ENCODE results near the gene SAMM50.

SAMM50 gene

GRCh38 chr22:43955040-43955882 lies at the start of gene SAMM50:
Gene SAMM50 (plus strand): TSS chr22:43955442. CDS start chr22:43955578, 136 bp downstream.
- peak; percentile 97 for DNase-seq (ENCODE audit: low spot score)

- no peak for DNase-seq (ENCODE audit: low spot score)
Measured at GRCh38 chr22:43905681-43906080, 49.6 kb upstream of the SAMM50 start.

DNA sequence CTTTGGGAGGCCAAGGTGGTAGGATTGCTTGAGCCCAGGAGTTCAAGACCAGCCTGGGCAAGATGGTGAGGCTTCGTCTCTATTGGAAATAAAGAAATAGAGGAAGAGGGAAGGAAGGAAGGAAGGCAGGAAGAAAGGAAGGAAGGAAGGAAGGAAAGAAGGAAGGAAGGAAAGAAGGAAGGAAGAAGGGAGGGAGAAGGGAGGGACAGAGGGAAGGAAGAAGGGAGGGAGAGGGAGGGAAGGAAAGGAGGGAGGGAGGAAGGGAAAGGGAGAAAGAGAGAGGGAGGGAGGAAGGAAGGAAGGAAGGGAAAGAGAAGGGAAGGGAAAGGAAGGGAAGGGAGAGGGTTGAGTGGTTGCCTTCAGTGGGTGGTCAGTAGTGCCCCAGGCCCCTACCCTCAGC lies 45.5 kb upstream of the SAMM50 start:
- no peak for DNase-seq (ENCODE audit: low spot score)

GRCh38 chr22:43910178-43910695 lies 45.0 kb upstream of the SAMM50 start:
- DNase-seq (ENCODE audit: low spot score) = no peak

DNA sequence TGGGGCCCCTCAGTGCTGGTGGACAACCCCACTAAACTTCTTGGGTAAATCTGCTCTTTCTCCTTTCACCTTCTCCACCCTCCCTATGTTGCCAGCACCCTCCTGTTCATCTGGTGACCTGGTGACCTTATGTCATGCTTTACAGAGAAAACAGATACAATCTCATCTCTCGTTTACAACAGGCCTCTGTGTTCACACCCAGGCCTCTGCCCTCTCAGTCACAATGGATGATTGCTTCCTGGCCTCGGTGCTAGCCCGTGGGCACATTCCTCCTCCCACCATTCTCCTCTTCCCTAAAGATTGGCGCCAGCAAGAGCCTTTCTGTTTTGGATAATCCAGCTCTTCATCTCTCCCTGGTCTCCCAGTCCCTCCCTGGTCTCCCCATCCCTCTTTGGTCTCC lies 43.9 kb upstream of the SAMM50 start:
- DNase-seq (ENCODE audit: low spot score) = no peak

DNA sequence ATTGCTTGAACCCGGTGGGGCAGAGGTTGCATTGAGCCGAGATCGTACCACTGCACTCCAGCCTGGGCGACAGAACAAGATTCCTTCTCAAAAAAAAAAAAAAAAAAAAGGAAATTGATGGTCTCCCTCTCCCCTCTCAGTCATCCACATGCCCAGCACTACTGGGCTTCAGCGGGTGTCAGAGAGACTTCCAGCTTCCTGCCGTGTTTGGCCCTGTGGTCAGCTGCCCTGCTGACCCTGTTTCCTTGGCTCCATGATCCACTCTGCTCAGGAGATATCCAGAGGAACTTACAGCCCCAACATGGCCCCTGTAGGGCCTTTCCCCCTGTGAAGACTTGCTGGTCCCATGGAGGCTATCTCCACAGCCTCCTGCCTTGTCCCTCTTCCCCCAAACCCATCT lies 37.7 kb upstream of the SAMM50 start:
- no peak for DNase-seq (ENCODE audit: low spot score)

DNA sequence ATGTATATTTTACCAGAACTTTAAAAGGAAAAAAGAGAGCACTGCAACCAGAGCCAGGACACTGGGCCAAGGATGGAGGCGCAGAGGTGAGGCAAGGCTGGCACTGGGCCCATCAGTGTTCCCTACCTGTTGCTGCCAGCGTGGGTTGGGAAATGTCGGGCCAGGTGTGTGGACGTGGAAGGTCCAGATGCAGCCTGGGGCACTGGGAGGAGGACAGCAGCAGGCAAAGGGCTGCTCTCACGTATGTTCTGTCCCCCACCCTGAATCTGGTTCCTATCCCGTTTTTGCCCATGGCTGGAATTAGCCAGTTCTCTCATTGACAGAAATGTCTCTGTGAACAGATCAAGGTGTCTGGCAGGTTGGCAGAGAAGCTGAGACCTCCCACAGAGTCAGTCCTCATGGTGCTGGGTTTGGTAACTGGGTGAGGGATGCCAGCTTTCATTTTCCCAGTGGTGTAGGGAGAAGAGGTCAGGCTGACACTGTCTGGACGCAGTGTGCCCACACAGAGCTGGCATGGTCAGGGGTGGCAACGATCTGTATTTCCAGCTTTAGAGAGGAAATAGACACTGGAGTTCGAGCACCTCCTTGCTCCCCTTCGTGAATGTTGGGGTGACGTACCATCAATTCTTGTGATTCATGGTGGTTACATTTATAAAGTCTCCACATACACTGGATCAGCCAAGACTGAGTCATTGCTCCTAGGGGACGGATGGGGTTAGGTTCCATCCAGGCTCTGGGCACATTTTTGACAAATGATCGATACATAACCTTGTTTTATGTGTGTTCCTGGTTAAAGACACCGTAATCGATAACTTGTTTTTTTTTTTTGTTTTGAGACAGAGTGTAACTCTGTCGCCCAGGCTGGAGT lies 35.9 kb upstream of the SAMM50 start:
- peak; percentile 56 for DNase-seq (ENCODE audit: low spot score)

GRCh38 chr22:43921370-43921769 lies 33.9 kb upstream of the SAMM50 start:
- DNase-seq (ENCODE audit: low spot score) = peak; percentile 93

DNA sequence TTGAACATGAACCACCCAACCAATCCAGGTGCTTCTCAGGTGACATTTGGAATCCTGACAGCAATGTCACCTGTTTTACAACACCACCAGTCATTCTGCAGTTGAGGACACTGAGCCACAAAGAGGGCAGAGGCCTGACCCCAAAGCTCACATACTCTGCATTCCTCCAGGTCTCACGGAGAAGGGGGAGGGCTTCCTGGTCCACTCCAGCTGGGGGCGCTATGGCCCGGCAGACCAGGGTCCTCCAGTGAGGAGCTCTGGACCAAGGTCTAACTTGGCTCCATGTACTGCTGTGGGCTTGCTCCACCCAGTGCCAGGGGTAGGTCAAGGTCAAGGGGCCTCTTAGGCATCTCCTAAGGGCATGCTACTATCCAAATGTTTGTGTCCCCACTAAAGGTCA lies 33.1 kb upstream of the SAMM50 start:
- no peak for DNase-seq (ENCODE audit: low spot score)

DNA sequence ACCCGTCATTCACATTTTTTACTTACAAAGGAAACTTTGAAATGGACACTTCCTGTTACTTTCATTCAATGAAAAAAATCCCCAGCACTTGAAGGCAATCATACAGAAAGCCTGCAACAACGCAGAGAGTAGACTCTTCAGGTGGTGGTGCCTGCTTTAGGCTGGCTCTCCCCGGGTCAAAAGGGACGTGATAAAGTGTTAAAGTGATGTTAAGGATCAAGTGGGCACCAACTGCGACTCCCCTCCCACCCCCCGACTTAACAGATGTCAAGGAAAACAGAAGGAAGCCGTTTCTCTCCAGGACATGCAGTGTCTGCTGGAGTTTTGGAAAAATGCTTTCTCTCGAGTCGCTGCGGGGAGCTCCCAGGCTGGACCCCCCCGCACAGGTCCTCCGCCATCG lies 32.1 kb upstream of the SAMM50 start:
- DNase-seq (ENCODE audit: low spot score) = peak; percentile 13

DNA sequence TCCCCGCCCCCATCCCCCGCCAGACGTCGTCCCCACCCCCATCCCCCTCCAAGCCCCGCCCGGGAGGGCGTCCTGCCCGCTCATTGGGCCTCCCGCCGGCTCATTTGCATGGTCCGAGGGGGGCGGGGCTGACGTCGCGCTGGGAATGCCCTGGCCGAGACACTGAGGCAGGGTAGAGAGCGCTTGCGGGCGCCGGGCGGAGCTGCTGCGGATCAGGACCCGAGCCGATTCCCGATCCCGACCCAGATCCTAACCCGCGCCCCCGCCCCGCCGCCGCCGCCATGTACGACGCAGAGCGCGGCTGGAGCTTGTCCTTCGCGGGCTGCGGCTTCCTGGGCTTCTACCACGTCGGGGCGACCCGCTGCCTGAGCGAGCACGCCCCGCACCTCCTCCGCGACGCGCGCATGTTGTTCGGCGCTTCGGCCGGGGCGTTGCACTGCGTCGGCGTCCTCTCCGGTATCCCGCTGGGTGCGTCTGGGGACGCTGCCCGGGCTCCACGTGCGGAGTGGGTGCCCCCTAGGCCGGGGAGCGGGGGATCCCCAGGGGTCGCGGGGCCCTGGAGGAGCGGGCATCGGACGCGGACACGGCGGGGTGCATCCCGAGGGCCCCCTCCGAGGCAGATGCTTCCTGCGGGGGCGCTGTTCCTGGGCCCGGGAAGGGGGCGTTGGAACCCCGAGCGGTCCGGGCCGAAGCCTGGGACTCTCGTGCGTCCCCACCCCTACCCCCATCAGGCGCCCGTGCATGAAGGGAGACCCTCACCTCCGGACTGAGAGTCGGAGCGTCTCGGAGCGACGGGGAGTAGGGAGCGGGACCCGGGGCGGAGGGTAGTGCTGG lies 31.4 kb upstream of the SAMM50 start, which contains the start of gene PNPLA3:
TSS of gene PNPLA3 (plus strand) at position 175 of the 834 bp plus-strand sequence. CDS start at position 282, 107 bp downstream.
- peak; percentile 95 for DNase-seq (ENCODE audit: low spot score)

DNA sequence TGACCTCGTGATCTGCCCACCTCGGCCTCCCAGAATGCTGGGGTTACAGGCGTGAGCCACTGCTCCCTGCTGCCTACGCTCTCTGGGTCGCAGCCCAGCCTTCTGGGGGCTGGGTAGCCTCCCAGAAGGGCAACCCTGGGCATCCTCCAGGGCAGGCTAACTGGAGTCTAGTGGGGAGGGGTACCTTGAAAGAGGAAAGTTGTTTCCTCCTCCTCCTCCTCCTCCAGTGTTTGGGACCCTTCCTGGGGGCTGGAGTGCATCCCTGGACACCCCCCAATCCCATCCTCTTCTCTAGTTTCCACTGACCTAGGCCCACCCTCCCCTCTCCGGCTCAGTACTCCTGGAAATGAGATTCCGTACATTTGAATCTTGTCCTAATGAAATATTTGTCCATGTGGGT lies 30.4 kb upstream of the SAMM50 start:
- no peak for DNase-seq (ENCODE audit: low spot score)

DNA sequence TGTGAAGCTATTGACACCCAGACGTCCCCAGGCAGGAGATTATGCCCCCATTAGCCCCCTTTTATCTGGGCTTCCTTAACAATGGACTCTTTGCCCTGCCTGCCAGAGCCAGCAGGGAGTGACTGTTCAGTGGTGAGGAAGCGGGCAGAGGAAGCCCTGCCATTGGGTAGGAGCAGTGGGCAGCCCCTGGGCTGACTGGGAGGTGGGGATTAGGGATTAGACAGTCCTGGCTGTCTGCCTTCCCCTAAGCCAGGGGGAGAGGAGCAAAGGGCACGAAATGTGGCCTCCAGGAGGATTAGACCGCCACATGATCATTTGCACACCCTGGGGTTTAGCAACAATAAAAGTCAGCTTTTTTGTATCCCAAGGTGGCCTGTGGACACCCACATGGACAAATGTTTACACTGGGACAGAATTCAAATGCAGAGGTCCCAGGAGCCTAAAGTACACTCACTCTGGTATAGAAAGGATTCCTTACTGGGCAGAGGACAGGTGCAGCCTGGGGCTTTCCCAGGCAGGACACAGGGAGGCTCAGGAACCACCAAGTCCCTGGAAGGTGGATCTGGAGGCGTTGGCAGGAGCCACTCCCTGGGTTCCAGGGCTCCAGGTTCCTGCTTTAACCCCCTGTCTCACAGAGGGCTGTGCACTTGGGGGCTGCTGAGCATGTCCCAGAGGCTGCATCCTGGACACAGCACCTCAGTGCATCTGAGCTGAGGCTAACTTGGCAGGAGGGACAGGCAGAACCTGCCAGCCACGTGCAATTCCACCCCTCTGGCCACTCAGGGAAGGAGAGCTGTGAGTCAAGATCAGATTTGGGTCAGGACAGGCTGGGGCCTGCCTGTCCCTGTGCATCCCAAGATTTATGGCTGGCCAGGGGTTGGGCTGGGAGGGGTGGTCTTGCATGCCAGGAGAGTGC lies 29.6 kb upstream of the SAMM50 start:
- peak; percentile 47 for DNase-seq (ENCODE audit: low spot score)

DNA sequence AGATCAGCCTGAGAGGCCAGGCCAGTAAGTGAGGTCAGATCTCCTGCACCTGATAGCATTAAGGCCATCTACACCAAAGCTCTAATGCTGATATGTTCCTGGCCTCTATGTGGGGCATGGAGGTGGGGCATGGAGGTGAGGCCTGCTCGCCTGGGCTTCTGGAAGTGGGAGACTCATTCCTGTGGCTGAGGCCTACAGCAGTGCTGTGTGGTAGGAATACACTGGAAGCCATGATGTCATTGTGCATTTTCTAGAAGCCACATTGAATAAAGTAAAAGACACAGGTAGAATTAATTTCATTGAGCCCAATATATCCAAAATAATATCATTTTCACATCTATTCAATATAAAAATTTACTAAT lies 28.9 kb upstream of the SAMM50 start:
- no peak for DNase-seq (ENCODE audit: low spot score)

DNA sequence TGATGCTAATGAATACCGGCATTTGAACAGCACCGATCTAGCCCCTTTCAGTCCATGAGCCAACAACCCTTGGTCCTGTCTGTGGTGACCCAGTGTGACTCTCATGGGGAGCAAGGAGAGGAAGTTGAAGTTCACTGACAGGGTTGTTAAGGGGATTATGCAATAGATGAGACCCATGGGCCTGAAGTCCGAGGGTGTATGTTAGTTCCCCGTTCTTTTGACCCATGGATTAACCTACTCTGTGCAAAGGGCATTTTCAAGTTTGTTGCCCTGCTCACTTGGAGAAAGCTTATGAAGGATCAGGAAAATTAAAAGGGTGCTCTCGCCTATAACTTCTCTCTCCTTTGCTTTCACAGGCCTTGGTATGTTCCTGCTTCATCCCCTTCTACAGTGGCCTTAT lies 26.8 kb upstream of the SAMM50 start:
- DNase-seq (ENCODE audit: low spot score) = no peak

- no peak for DNase-seq (ENCODE audit: low spot score)
Measured at GRCh38 chr22:43928908-43929307, 26.3 kb upstream of the SAMM50 start.

DNA sequence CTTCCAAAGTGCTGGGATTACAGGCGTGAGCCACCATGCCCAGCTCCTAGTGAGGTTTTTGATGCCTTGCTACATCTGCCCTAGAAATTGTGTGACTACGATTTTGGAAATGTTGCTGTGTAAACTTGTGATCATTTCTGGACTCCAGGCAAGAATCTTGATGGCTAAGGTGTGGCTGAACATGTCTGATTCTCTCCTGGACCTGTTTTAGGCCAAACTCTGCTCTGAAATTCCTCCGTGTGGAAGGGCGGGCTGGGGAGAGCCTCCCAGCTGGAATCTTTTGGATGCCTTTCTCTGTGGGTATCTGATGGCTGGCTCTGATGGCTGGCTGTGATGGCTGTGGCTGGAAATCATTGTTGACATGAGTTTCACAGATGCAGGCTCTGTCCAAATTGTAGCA lies 23.5 kb upstream of the SAMM50 start:
- no peak for DNase-seq (ENCODE audit: low spot score)

DNA sequence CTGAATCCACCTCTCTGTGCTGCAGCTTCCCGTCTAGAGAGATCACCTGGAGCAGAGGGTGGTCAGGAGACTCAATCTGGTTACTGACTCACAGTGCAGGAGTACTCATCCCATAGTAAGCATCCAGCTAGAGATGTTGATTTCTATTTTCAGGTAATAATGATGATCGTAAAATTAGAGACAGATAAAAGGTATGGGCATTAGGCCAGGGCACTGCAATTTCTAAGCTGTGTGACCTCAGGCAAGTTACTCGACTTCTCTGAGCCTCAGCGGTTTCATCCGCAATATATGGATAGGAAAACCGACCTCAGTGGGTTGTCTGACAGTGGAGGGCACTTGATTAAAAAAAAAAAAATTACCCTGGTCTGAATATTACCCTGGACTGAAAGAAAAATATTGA lies 13.8 kb upstream of the SAMM50 start:
- no peak for DNase-seq (ENCODE audit: low spot score)

DNA sequence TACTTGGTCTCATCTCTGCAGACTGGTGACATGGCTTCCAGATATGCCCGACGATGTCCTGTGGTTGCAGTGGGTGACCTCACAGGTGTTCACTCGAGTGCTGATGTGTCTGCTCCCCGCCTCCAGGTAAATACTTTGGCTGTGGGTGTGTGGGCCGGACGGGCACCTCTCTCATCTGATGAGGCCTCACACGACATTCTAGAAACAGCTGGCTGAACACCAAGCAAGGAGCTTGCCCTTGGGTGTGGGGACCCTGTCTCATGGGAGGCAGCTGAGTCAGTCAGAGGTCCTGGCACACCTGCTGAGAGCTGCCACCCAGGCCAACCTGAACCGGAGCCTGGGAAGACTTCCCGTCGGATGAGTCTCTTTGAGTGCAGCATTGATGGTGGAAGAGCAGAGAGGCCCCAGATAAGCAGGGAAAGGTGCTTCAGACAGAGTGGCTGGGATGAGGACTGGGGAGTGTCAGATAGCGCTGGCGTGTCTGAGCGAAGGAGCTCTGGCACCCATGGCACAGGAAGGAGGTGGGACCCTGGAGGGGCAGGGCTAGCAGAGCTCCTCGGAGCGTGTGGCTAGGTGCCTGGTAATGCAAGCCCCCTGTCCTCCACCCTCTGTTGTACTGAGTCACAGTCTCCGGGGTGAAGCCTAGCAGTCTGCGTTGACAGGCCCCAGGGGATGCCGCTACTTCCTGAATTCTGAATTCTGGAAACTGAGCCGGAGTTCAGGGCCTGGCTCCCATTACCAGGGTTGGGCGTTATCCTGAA lies 10.4 kb upstream of the SAMM50 start:
- no peak for DNase-seq (ENCODE audit: low spot score)

All from AG08395 (cell line).